ENCODE results near the gene PFN2. TPM values are rescaled to one million over a fixed set of nuclear protein-coding genes. Genes with fewer than 3 reads are reported as not detected.
"Not testable (repeated sequence)": the region's sequence is repeated elsewhere in the genome, so short reads cannot be mapped to it uniquely, and the experiment has no call there.

The PFN2 gene
- total RNA-seq, 3 donors from 2014 or later = 2.7 to 4.1 (median 4.1) TPM

DNA sequence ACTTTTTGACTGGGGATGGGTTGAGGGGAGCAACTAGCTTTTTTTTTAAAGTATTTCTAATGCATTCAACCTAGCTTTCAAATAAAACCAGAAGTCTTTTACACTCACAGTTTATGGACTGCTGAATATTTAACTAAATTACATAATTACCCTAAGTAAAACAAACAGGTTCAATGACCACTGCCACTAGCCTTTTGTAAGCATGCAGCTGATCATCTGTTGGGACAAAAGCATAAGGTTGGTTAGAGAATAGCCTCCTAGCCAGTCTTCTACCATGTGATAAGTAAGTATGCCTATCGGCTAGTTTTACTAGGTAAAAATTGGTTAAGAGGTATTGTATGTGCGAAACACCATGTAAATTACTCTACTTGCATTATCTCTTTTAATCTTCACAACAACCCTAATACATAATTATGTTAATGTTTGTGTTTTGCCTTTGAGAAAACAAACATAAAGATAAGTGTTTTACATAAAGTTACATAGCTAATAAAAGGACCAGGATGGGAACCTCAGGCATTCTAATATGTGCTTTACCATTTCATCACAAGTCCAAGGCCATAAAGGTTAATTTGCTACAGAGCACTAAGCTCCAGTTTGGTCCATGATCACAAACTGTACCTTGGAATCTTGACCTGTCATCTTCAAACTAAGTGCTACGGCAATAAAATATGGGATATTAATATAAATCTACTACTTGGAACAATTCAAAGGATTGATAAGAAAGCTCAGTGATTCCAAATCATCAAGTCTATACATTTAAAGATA is 13.2 kb downstream of the PFN2 start:
- Mint-ChIP-seq H3K4me3 (no peak overlapping the region), H3K9me3 (no peaks in the 10 kb centered on the region), H3K4me1 (ENCODE audit: low read depth) (peaks cover 18% of the 10 kb centered on the region), H3K27me3 (ENCODE audit: low read depth) (no peaks in the 10 kb centered on the region), H3K36me3 (ENCODE audit: insufficient read depth) (peaks cover 6% of the 10 kb centered on the region)
- ATAC-seq (no peak), DNase-seq (no peak)

DNA sequence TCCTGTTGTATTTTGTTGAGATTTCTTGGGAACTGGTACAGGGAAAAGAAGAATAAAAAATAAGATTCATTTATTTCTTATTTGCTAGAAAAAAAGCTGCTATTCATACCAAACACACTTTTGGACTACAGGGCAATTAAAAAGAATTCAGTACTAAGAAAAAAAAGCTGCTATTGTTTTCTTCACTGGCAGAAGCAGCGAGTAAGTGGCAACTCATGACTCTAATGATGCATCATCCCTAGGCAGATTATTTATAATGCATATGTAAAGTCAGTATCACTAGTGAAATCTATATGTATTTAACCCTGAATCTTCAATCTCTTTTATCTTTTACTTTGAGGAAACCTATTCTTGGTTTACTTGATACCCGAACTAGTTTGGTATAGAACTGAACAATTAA is 15.2 kb downstream of the PFN2 start:
- Mint-ChIP-seq H3K4me3 (no peak overlapping the region), H3K9me3 (no peaks in the 10 kb centered on the region), H3K36me3 (ENCODE audit: insufficient read depth) (peaks cover 7% of the 10 kb centered on the region), H3K27me3 (ENCODE audit: low read depth) (no peaks in the 10 kb centered on the region), H3K4me1 (ENCODE audit: low read depth) (peaks cover 20% of the 10 kb centered on the region)
- ATAC-seq = no peak
- DNase-seq = no peak

GRCh38 chr3:149954812-149955211 is 15.9 kb downstream of the PFN2 start:
- H3K36me3 Mint-ChIP-seq (ENCODE audit: insufficient read depth) = peaks cover 11% of the 10 kb centered on the region
- ATAC-seq (no peak), DNase-seq (no peak)
- H3K27me3 Mint-ChIP-seq (ENCODE audit: low read depth) = no peaks in the 10 kb centered on the region
- H3K4me3 Mint-ChIP-seq = no peak overlapping the region
- H3K4me1 Mint-ChIP-seq (ENCODE audit: low read depth) = peaks cover 20% of the 10 kb centered on the region
- H3K9me3 Mint-ChIP-seq = no peaks in the 10 kb centered on the region

- Mint-ChIP-seq H3K36me3 (ENCODE audit: insufficient read depth) (peaks cover 25% of the 10 kb centered on the region), H3K27me3 (ENCODE audit: low read depth) (no peaks in the 10 kb centered on the region), H3K4me3 (no peak overlapping the region), H3K9me3 (no peaks in the 10 kb centered on the region), H3K4me1 (ENCODE audit: low read depth) (peaks cover 24% of the 10 kb centered on the region)
- ATAC-seq = no peak
- DNase-seq = no peak
Observed at GRCh38 chr3:149949181-149949580, 21.5 kb downstream of the PFN2 start.

DNA sequence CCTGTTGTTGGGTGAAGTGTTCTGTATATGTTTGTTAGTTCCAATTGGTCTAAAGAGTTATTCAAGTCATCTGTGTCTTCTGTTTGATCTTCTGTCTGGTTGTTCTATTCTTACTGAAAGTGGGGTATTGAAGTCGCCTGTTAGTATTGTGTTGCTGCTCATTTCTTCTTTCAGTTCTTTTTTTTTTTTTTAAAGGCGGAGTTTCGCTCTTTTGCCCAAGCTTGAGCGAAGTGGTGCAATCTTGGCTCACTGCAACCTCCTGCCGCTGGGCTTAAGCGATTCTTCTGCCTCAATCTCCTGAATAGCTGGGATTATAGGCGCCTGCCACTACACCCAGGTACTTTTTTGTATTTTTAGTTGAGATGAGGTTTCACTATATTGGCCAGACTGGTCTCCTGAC is 23.5 kb downstream of the PFN2 start:
- DNase-seq (no peak), ATAC-seq (no peak)
- Mint-ChIP-seq H3K4me3 (no peak overlapping the region), H3K27me3 (ENCODE audit: low read depth) (no peaks in the 10 kb centered on the region), H3K36me3 (ENCODE audit: insufficient read depth) (peaks cover 39% of the 10 kb centered on the region), H3K4me1 (ENCODE audit: low read depth) (peaks cover 16% of the 10 kb centered on the region), H3K9me3 (peaks cover under 1% of the 10 kb centered on the region)

DNA sequence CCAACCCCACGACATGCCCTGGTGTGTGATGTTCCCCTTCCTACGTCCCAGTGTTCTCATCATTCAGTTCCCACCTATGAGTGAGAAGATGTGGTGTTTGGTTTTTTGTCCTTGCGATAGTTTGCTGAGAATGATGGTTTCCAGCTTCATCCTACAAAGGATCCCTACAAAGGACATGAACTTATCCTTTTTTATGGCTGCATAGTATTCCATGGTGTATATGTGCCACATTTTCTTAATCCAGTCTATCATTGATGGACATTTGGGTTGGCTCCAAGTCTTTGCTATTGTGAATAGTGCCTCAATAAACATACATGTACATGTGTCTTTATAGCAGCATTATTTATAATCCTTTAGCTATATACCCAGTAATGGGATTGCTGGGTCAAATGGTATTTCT is 26.7 kb downstream of the PFN2 start:
- not testable (repeated sequence) for H3K9me3 Mint-ChIP-seq; DNase-seq; ATAC-seq; H3K4me3 Mint-ChIP-seq; H3K27me3 Mint-ChIP-seq (ENCODE audit: low read depth)
- peaks cover 23% of the 10 kb centered on the region for H3K4me1 Mint-ChIP-seq (ENCODE audit: low read depth)
- peaks cover 39% of the 10 kb centered on the region for H3K36me3 Mint-ChIP-seq (ENCODE audit: insufficient read depth)

GRCh38 chr3:149942409-149942808 is 28.3 kb downstream of the PFN2 start:
- DNase-seq = no peak
- ATAC-seq = no peak
- Mint-ChIP-seq H3K4me1 (ENCODE audit: low read depth) (peaks cover 23% of the 10 kb centered on the region), H3K4me3 (no peak overlapping the region), H3K27me3 (ENCODE audit: low read depth) (no peaks in the 10 kb centered on the region), H3K36me3 (ENCODE audit: insufficient read depth) (peaks cover 41% of the 10 kb centered on the region), H3K9me3 (peaks cover 4% of the 10 kb centered on the region)

DNA sequence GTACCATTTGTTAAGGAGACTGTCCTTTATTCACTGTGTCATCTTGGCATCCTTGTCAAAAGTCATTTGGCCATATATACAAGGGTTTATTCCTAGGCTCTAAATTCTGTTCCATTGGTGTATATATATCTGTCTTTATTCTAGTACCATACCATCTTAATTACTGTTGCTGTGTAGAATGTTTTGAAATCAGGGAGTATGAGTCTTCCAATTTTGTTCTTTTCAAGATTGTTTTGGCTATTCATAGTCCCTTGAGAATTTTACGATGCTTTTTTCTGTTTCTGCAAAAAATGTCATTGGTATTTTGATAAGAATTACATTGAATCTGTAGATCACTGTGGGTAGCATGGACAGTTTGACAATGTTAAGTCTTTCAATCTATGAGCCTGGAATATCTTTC is 28.7 kb downstream of the PFN2 start:
- ATAC-seq (no peak), DNase-seq (no peak)
- Mint-ChIP-seq H3K4me3 (no peak overlapping the region), H3K36me3 (ENCODE audit: insufficient read depth) (peaks cover 38% of the 10 kb centered on the region), H3K27me3 (ENCODE audit: low read depth) (no peaks in the 10 kb centered on the region), H3K9me3 (peaks cover 4% of the 10 kb centered on the region), H3K4me1 (ENCODE audit: low read depth) (peaks cover 21% of the 10 kb centered on the region)

DNA sequence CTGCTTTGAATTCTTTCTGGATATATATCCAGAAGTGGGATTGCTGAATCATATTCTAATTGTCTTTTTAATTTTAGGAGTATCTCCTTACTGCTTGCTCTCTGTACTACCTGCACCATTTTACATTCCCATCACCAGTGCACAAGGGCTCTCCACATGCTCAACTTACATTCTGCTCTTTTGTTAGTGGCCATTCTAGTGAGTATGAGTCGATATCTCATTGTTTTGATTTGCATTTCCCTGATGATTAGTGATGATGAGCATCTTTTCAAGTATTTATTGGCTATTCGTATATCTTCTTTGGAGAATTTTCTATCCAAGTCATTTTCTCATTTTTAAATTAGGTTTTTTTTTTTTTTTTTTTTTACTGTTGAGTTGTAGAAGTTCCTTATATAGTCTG is 29.5 kb downstream of the PFN2 start:
- peaks cover 4% of the 10 kb centered on the region for H3K9me3 Mint-ChIP-seq
- no peak overlapping the region for H3K4me3 Mint-ChIP-seq
- peaks cover 16% of the 10 kb centered on the region for H3K4me1 Mint-ChIP-seq (ENCODE audit: low read depth)
- no peak for ATAC-seq
- no peak for DNase-seq
- peaks cover 34% of the 10 kb centered on the region for H3K36me3 Mint-ChIP-seq (ENCODE audit: insufficient read depth)
- no peaks in the 10 kb centered on the region for H3K27me3 Mint-ChIP-seq (ENCODE audit: low read depth)

- H3K9me3 Mint-ChIP-seq; DNase-seq; H3K4me3 Mint-ChIP-seq; H3K27me3 Mint-ChIP-seq (ENCODE audit: low read depth); ATAC-seq: not testable (repeated sequence)
- Mint-ChIP-seq H3K4me1 (ENCODE audit: low read depth) (peaks cover 21% of the 10 kb centered on the region), H3K36me3 (ENCODE audit: insufficient read depth) (peaks cover 36% of the 10 kb centered on the region)
Observed at GRCh38 chr3:149938392-149939055, 32.2 kb downstream of the PFN2 start.

DNA sequence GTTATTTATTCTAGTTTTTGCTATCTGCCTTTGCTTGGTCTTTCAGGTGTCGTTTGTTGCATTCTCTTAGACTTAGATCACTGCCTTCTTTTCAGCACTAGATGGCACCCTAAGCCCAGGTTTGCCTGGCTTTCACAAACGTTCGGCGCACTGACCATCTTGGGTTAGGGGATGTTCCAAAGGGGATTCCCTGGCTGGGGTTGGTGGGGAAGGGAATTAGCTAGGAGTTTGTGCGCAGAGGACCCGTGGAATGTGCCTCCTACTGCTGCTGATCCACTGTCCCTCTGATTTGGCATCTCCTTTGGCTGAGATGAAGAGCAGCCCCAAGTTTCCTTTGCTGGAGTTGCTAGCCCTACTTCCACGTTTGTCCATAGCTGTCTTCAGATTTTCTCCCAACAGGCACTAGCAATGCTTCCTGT is 33.9 kb downstream of the PFN2 start:
- Mint-ChIP-seq H3K4me1 (ENCODE audit: low read depth) (peaks cover 18% of the 10 kb centered on the region), H3K9me3 (peaks cover 6% of the 10 kb centered on the region), H3K27me3 (ENCODE audit: low read depth) (no peaks in the 10 kb centered on the region), H3K36me3 (ENCODE audit: insufficient read depth) (peaks cover 27% of the 10 kb centered on the region), H3K4me3 (no peak overlapping the region)
- ATAC-seq (peak in 1 of 2 donors; percentile 37), DNase-seq (peak; percentile 32)

- Mint-ChIP-seq H3K36me3 (ENCODE audit: insufficient read depth) (peaks cover 30% of the 10 kb centered on the region), H3K27me3 (ENCODE audit: low read depth) (no peaks in the 10 kb centered on the region), H3K9me3 (peaks cover 9% of the 10 kb centered on the region), H3K4me3 (no peak overlapping the region), H3K4me1 (ENCODE audit: low read depth) (peaks cover 16% of the 10 kb centered on the region)
- ATAC-seq = no peak
- no peak for DNase-seq
Observed at GRCh38 chr3:149934524-149934923, 36.2 kb downstream of the PFN2 start.

- H3K4me1 Mint-ChIP-seq (ENCODE audit: low read depth) = peaks cover 11% of the 10 kb centered on the region
- peaks cover 24% of the 10 kb centered on the region for H3K36me3 Mint-ChIP-seq (ENCODE audit: insufficient read depth)
- no peak overlapping the region for H3K4me3 Mint-ChIP-seq
- no peaks in the 10 kb centered on the region for H3K27me3 Mint-ChIP-seq (ENCODE audit: low read depth)
- H3K9me3 Mint-ChIP-seq = peaks cover 9% of the 10 kb centered on the region
- ATAC-seq (no peak), DNase-seq (no peak)
Observed at GRCh38 chr3:149933858-149934257, 36.8 kb downstream of the PFN2 start.

GRCh38 chr3:149933008-149933407 is 37.7 kb downstream of the PFN2 start:
- no peak for DNase-seq
- H3K4me1 Mint-ChIP-seq (ENCODE audit: low read depth) = peaks cover 11% of the 10 kb centered on the region
- no peak for ATAC-seq
- peaks cover 9% of the 10 kb centered on the region for H3K9me3 Mint-ChIP-seq
- H3K36me3 Mint-ChIP-seq (ENCODE audit: insufficient read depth) = peaks cover 28% of the 10 kb centered on the region
- H3K27me3 Mint-ChIP-seq (ENCODE audit: low read depth) = no peaks in the 10 kb centered on the region
- H3K4me3 Mint-ChIP-seq = no peak overlapping the region

- ATAC-seq = no peak
- Mint-ChIP-seq H3K36me3 (ENCODE audit: insufficient read depth) (peaks cover 32% of the 10 kb centered on the region), H3K27me3 (ENCODE audit: low read depth) (no peaks in the 10 kb centered on the region), H3K4me1 (ENCODE audit: low read depth) (no peaks in the 10 kb centered on the region), H3K4me3 (no peak overlapping the region), H3K9me3 (no peaks in the 10 kb centered on the region)
- DNase-seq = no peak
Observed at GRCh38 chr3:149920119-149920518, 50.6 kb downstream of the PFN2 start.
